Panc1 (cell line): ENCODE results near the gene CRHBP. TPM values are rescaled to one million over a fixed set of nuclear protein-coding genes. Genes with fewer than 3 reads are reported as not detected.

ENCODE experiments used
- ATAC-seq: fragments of 200-7000 bp; cut with Tn5 transposase; 2 replicates; pipeline ENCODE4 v1.9.1; 2020; ENCODE audit warnings: mild to moderate bottlenecking, moderate library complexity
- BruUV-seq: library from RNA; stranded (reverse); fragments of 400-500 nt; replicated peaks from 2 replicates; lab custom pipeline; 2021; lab: Mats Ljungman, UMichigan
- CTCF ChIA-PET: fragments of 300-600 bp; sonication (Branson Sonifier 250); formaldehyde crosslinking; loops from one replicate; lab custom pipeline; 2022; ENCODE audit warnings: antibody characterized with exemption; lab: Charles Lee
- POLR2A ChIA-PET: fragments of 300-600 bp; sonication (Branson Sonifier 250); formaldehyde crosslinking; loops from one replicate; lab custom pipeline; 2022; ENCODE audit warnings: antibody characterized with exemption; lab: Charles Lee
- DNase-seq: peaks from one replicate; pipeline ENCODE4 v3.0.0-alpha.2; 2010; ENCODE audit warnings: low read depth, low spot score
- H3K27ac ChIP-seq: 2 replicates; pipeline ENCODE4 v1.5.1; 2011; ENCODE audit warnings: mild to moderate bottlenecking, low read length, inconsistent platforms
- H3K27me3 ChIP-seq: fragments of 200-500 bp; sonication (Bioruptor generic); 2 replicates; pipeline ENCODE4 v1.6.0; 2014; ENCODE audit warnings: low read length, inconsistent platforms; ENCODE audit not compliant: control insufficient read depth, insufficient read depth
- H3K36me3 ChIP-seq: fragments of 200-500 bp; sonication (Bioruptor generic); 2 replicates; pipeline ENCODE4 v1.5.1; 2014; ENCODE audit warnings: inconsistent platforms, mild to moderate bottlenecking, low read length, moderate library complexity; ENCODE audit not compliant: control insufficient read depth, insufficient read depth
- H3K4me1 ChIP-seq: 2 replicates; pipeline ENCODE4 v1.5.1; 2011; ENCODE audit warnings: inconsistent platforms, mild to moderate bottlenecking, low read length, moderate library complexity; ENCODE audit not compliant: control insufficient read depth, insufficient read depth
- H3K4me3 ChIP-seq, 2 experiments: 2 replicates each; pipeline ENCODE4 v1.5.1; 2011 to 2012; ENCODE audit warnings: low read depth in 2 of 2, low read length in 2 of 2, mild to moderate bottlenecking in 2 of 2, inconsistent platforms in 1 of 2, moderate library complexity in 1 of 2
- H3K9me3 ChIP-seq: fragments of 200-500 bp; sonication (Bioruptor generic); 2 replicates; pipeline ENCODE4 v1.5.1; 2014; ENCODE audit warnings: low read depth, mild to moderate bottlenecking, inconsistent platforms, low read length, moderate library complexity; ENCODE audit not compliant: control insufficient read depth, insufficient read depth
- POLR2AphosphoS5 ChIP-seq: IDR thresholded peaks from 2 replicates; pipeline ENCODE4 v1.6.1; 2012; ENCODE audit warnings: mild to moderate bottlenecking, low read depth, low read length, moderate library complexity
- SIN3A ChIP-seq: IDR thresholded peaks from 2 replicates; pipeline ENCODE4 v1.6.1; 2012; ENCODE audit warnings: low read depth, mild to moderate bottlenecking, low read length, moderate library complexity, borderline replicate concordance; ENCODE audit not compliant: insufficient read depth
- TCF7L2 ChIP-seq: IDR thresholded peaks from 2 replicates; pipeline ENCODE4 v1.6.1; 2011; ENCODE audit warnings: mild to moderate bottlenecking, low read depth, low read length, inconsistent platforms
- in situ Hi-C: cut with HindIII; loops from 2 replicates; pipeline ENCODE4 v1.10.0; 2016; ENCODE audit warnings: low sequenced_read_pairs, low pct_unique_long_range_greater_than_20kb
- intact Hi-C: fragments of 100-400 bp; cut with micrococcal nuclease; formaldehyde crosslinking; loops from one replicate; pipeline ENCODE4 v1.10.0; 2022; ENCODE audit not compliant: unreplicated experiment
- total RNA-seq: library from RNA; stranded (reverse); gene quantifications from one replicate; pipeline ENCODE4 v1.2.1, GENCODE V29; 2021; ENCODE audit not compliant: unreplicated experiment
- TF ChIP-seq, protein P1 (sequence below): fragments of 450-650 bp; IDR thresholded peaks from 2 replicates; pipeline ENCODE4 v1.5.1; 2017; ENCODE audit warnings: mild to moderate bottlenecking
- TF ChIP-seq, protein P2 (sequence below), 2 experiments: IDR thresholded peaks; 2 replicates each; pipeline ENCODE4 v1.6.1; 2011 to 2012; ENCODE audit warnings: low read depth in 2 of 2, control low read depth in 1 of 2, low read length in 1 of 2, mild to moderate bottlenecking in 1 of 2, moderate library complexity in 1 of 2; ENCODE audit not compliant: insufficient read depth in 1 of 2

Gene CRHBP
- total RNA-seq, 1 experiment from 2014 or later: 0.10 TPM

DNA sequence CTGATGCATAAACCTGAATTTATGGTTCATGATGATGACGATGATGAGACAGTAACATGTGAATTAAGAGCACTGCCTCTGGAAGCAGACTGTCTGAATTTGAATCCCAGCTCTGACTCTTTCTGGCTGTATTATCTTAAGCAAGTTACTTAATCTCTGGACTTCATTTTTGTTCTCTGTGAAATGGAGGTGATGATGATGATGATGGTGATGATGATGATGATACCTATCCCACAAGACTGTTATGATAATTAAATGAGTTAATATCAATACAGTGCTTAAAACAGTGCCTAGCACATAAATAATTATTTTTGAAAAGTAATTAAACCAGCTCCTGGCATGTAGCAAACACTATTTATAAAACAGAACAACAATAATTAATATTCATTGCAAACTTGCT, 64.1 kb downstream of the CRHBP start:
- in situ Hi-C loops: no loop called here
- BruUV-seq: no TSS peak
- TF ChIP-seq, protein P1, sequence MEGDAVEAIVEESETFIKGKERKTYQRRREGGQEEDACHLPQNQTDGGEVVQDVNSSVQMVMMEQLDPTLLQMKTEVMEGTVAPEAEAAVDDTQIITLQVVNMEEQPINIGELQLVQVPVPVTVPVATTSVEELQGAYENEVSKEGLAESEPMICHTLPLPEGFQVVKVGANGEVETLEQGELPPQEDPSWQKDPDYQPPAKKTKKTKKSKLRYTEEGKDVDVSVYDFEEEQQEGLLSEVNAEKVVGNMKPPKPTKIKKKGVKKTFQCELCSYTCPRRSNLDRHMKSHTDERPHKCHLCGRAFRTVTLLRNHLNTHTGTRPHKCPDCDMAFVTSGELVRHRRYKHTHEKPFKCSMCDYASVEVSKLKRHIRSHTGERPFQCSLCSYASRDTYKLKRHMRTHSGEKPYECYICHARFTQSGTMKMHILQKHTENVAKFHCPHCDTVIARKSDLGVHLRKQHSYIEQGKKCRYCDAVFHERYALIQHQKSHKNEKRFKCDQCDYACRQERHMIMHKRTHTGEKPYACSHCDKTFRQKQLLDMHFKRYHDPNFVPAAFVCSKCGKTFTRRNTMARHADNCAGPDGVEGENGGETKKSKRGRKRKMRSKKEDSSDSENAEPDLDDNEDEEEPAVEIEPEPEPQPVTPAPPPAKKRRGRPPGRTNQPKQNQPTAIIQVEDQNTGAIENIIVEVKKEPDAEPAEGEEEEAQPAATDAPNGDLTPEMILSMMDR: no peak
- no peak for TF ChIP-seq SIN3A
- TF ChIP-seq, protein P2, sequence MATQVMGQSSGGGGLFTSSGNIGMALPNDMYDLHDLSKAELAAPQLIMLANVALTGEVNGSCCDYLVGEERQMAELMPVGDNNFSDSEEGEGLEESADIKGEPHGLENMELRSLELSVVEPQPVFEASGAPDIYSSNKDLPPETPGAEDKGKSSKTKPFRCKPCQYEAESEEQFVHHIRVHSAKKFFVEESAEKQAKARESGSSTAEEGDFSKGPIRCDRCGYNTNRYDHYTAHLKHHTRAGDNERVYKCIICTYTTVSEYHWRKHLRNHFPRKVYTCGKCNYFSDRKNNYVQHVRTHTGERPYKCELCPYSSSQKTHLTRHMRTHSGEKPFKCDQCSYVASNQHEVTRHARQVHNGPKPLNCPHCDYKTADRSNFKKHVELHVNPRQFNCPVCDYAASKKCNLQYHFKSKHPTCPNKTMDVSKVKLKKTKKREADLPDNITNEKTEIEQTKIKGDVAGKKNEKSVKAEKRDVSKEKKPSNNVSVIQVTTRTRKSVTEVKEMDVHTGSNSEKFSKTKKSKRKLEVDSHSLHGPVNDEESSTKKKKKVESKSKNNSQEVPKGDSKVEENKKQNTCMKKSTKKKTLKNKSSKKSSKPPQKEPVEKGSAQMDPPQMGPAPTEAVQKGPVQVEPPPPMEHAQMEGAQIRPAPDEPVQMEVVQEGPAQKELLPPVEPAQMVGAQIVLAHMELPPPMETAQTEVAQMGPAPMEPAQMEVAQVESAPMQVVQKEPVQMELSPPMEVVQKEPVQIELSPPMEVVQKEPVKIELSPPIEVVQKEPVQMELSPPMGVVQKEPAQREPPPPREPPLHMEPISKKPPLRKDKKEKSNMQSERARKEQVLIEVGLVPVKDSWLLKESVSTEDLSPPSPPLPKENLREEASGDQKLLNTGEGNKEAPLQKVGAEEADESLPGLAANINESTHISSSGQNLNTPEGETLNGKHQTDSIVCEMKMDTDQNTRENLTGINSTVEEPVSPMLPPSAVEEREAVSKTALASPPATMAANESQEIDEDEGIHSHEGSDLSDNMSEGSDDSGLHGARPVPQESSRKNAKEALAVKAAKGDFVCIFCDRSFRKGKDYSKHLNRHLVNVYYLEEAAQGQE (IDR thresholded peaks at IDR 0.05; ENCODE audit: insufficient read depth in 1 of 2, low read depth in 2 of 2, low read length in 1 of 2): no peak
- no peak for TF ChIP-seq POLR2AphosphoS5
- ATAC-seq (no peak), DNase-seq (no peak)
- Histone ChIP-seq H3K27me3 (0 out of 2 replicates have a peak, but pooled peaks cover 2% of the 10 kb centered on the region), H3K36me3 (no peaks in the 10 kb centered on the region), H3K27ac (no peak overlapping the region), H3K4me1 (no peaks in the 10 kb centered on the region), H3K9me3 (no peaks in the 10 kb centered on the region), H3K4me3 (no peak overlapping the region)
- CTCF ChIA-PET: interaction anchor here (1.2 to 1.3 kb wide), 2 partner anchors 146 to 149 kb away, joined by 4 to 6 read pairs; no protein-coding TSS in a partner anchor
- intact Hi-C loops: loop anchor here (2.0 to 10.0 kb wide), 2 partner anchors 148 to 412 kb away; no protein-coding TSS in a partner anchor
- POLR2A ChIA-PET: no interaction called here

DNA sequence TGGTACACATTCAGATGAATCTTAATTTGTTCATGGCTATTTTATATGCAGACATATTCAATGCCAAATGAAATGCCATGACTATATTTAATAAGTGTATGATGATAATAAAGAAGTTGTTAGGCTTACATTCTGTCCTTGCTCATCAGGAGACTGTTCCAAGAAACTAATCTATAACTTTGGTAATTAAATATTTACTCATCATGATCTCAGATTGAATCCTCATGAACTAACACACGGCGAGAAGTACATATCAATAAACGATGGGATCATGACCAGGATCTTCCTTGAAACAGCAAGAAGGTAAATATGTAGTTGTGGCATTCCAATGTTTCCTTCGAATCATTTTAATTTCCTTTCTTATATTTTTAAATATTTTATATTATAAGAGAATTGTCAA, 64.8 kb downstream of the CRHBP start:
- POLR2A ChIA-PET: no interaction called here
- no peaks in the 10 kb centered on the region for H3K9me3 ChIP-seq
- H3K4me1 ChIP-seq: no peaks in the 10 kb centered on the region
- ATAC-seq: no peak
- TF ChIP-seq, protein P1: no peak
- no peak for TF ChIP-seq SIN3A
- TF ChIP-seq, protein P2 (IDR thresholded peaks at IDR 0.05; ENCODE audit: insufficient read depth in 1 of 2, low read depth in 2 of 2, low read length in 1 of 2): no peak
- no peak for TF ChIP-seq POLR2AphosphoS5
- no peak for TF ChIP-seq TCF7L2
- H3K27ac ChIP-seq: no peak overlapping the region
- CTCF ChIA-PET: no interaction called here
- no peak for DNase-seq
- BruUV-seq: no TSS peak
- intact Hi-C loops (loop anchor here (2.0 to 10.0 kb wide), 2 partner anchors 149 to 413 kb away; no protein-coding TSS in a partner anchor), in situ Hi-C loops (no loop called here)
- H3K36me3 ChIP-seq: no peaks in the 10 kb centered on the region
- H3K27me3 ChIP-seq: 0 out of 2 replicates have a peak, but pooled peaks cover 2% of the 10 kb centered on the region
- no peak overlapping the region for H3K4me3 ChIP-seq
